HepG2 (cell line): Measurements from ENCODE around the gene DACT2. TPM values are rescaled to one million over a fixed set of nuclear protein-coding genes. Genes with fewer than 3 reads are reported as not detected.

ENCODE experiments used
- BRCA1 ChIP-seq: sonication (generic); formaldehyde crosslinking; IDR thresholded peaks from 2 replicates; pipeline ENCODE4 v1.4.0; 2020; ENCODE audit warnings: missing genetic modification reagents
- FOXP1 ChIP-seq, 2 experiments: fragments of 450-650 bp in 1 of 2; IDR thresholded peaks; 2 replicates each; pipeline ENCODE4 v1.6.1; 2017 to 2018; ENCODE audit warnings: antibody characterized with exemption in 1 of 2
- GFI1 ChIP-seq: sonication (generic); formaldehyde crosslinking; IDR thresholded peaks from 2 replicates; pipeline ENCODE4 v1.5.0; 2020; ENCODE audit warnings: missing genetic modification reagents, mild to moderate bottlenecking, borderline replicate concordance
- HNRNPLL ChIP-seq: fragments of 200-400 bp; formaldehyde crosslinking; IDR thresholded peaks from 2 replicates; pipeline ENCODE4 v1.6.1; 2017; ENCODE audit warnings: mild to moderate bottlenecking, low read depth, low read length; ENCODE audit not compliant: poor library complexity, severe bottlenecking
- MAFF ChIP-seq: IDR thresholded peaks from 2 replicates; pipeline ENCODE4 v1.6.1; 2011; ENCODE audit warnings: low read depth, low read length, improper control_type of control experiment
- PHF8 ChIP-seq: sonication (generic); formaldehyde crosslinking; IDR thresholded peaks from 2 replicates; pipeline ENCODE4 v1.5.0; 2020; ENCODE audit warnings: missing genetic modification reagents
- REPIN1 ChIP-seq: sonication (generic); formaldehyde crosslinking; IDR thresholded peaks from 2 replicates; pipeline ENCODE4 v1.8.0; 2022; ENCODE audit warnings: missing genetic modification reagents, low read depth, mild to moderate bottlenecking, borderline replicate concordance
- SNAI1 ChIP-seq: sonication (generic); formaldehyde crosslinking; IDR thresholded peaks from 2 replicates; pipeline ENCODE4 v1.5.0; 2020; ENCODE audit warnings: mild to moderate bottlenecking, missing genetic modification reagents, borderline replicate concordance
- ZBTB25 ChIP-seq: IDR thresholded peaks from 2 replicates; pipeline ENCODE4 v1.6.1; 2018; ENCODE audit warnings: missing genetic modification reagents
- ZBTB42 ChIP-seq: sonication (generic); formaldehyde crosslinking; IDR thresholded peaks from 2 replicates; pipeline ENCODE4 v1.5.0; 2020; ENCODE audit warnings: mild to moderate bottlenecking, missing genetic modification reagents
- ZFP91 ChIP-seq: sonication (generic); formaldehyde crosslinking; IDR thresholded peaks from 2 replicates; pipeline ENCODE4 v1.9.0; 2022; ENCODE audit warnings: missing genetic modification reagents, mild to moderate bottlenecking, borderline replicate concordance
- ZNF407 ChIP-seq: sonication (generic); formaldehyde crosslinking; IDR thresholded peaks from one replicate; pipeline ENCODE4 v1.5.1; 2020; ENCODE audit warnings: mild to moderate bottlenecking, missing genetic modification reagents; ENCODE audit errors: not compliant biosample characterization
- ZNF543 ChIP-seq: sonication (generic); formaldehyde crosslinking; IDR thresholded peaks from 2 replicates; pipeline ENCODE4 v1.4.0; 2020; ENCODE audit warnings: mild to moderate bottlenecking, missing genetic modification reagents
- ZNF552 ChIP-seq: sonication (generic); formaldehyde crosslinking; IDR thresholded peaks from 2 replicates; pipeline ENCODE4 v1.9.0; 2022; ENCODE audit warnings: missing genetic modification reagents, mild to moderate bottlenecking, borderline replicate concordance
- ZNF598 ChIP-seq: sonication (generic); formaldehyde crosslinking; IDR thresholded peaks from 2 replicates; pipeline ENCODE4 v1.5.1; 2020; ENCODE audit warnings: mild to moderate bottlenecking, missing genetic modification reagents, borderline replicate concordance
- ZNF713 ChIP-seq: sonication (generic); formaldehyde crosslinking; IDR thresholded peaks from 2 replicates; pipeline ENCODE4 v1.4.0; 2020; ENCODE audit warnings: mild to moderate bottlenecking, missing genetic modification reagents
- ZNF780A ChIP-seq: sonication (generic); formaldehyde crosslinking; IDR thresholded peaks from 2 replicates; pipeline ENCODE4 v1.8.0; 2022; ENCODE audit warnings: mild to moderate bottlenecking, missing genetic modification reagents, moderate library complexity
- ZSCAN30 ChIP-seq: sonication (generic); formaldehyde crosslinking; IDR thresholded peaks from 2 replicates; pipeline ENCODE4 v1.5.0; 2020; ENCODE audit warnings: mild to moderate bottlenecking, missing genetic modification reagents
- polyA plus RNA-seq, 8 experiments: library from polyadenylated mRNA; depleted of rRNA in 3 of 8; stranded (reverse) in 7 of 8; unstranded in 1 of 8; fragments of >200 nt; fragmentation: Illumina TruSeq in 4 of 8; extraction: Trizol in 4 of 8; gene quantifications; 2 replicates each; pipeline versions ENCODE4 v1.2.1 to v1.2.3, GENCODE V29; 2011 to 2016; ENCODE audit warnings: low read depth in 4 of 8, missing spikeins in 1 of 8, mixed read lengths in 1 of 8; ENCODE audit not compliant: insufficient read depth in 1 of 8
- total RNA-seq, 5 experiments: library from RNA; depleted of rRNA; stranded (reverse); fragments of >200 nt; fragmentation: Illumina TruSeq; extraction: Trizol; gene quantifications; 2 replicates each; pipeline ENCODE4 v1.2.3, GENCODE V29; 2016; ENCODE audit warnings: low read depth in 1 of 5

DACT2 gene
- total and polyA plus RNA-seq, 2 of the 13 experiments (the other 11 are each of a cell fraction or from before 2014, with no cell fraction given): 0.15 TPM; not detected in 1

- peak; percentile 49 for TF ChIP-seq PHF8 (CRISPR knock-in tag)
- TF ChIP-seq ZSCAN30 (CRISPR knock-in tag): no peak
- no peak for TF ChIP-seq ZBTB25 (CRISPR knock-in tag)
- TF ChIP-seq ZNF543 (CRISPR knock-in tag): peak; percentile 32; the same call in 1 of the 2 replicates
- TF ChIP-seq ZNF552: no peak
- 0 out of 2 replicates have a peak, but pooled peaks have one; percentile 49 for TF ChIP-seq ZBTB42 (CRISPR knock-in tag)
- TF ChIP-seq MAFF: peak; percentile 96
- 0 out of 2 replicates have a peak, but pooled peaks have one; percentile 30 for TF ChIP-seq BRCA1 (CRISPR knock-in tag)
- TF ChIP-seq HNRNPLL: no peak
- peak; percentile 96 for TF ChIP-seq FOXP1 (IDR thresholded peaks at IDR 0.05)
- peak; percentile 99 for TF ChIP-seq FOXP1 (CRISPR knock-in tag; IDR thresholded peaks at IDR 0.05)
- TF ChIP-seq ZNF713 (CRISPR knock-in tag): no peak
- TF ChIP-seq REPIN1: no peak
- TF ChIP-seq GFI1 (CRISPR knock-in tag): peak; percentile 55; the same call in 1 of the 2 replicates
- no peak for TF ChIP-seq ZNF407 (CRISPR knock-in tag)
- peak; percentile 88; the same call in 1 of the 2 replicates for TF ChIP-seq ZNF780A
- peak; percentile 73; the same call in 1 of the 2 replicates for TF ChIP-seq ZFP91 (CRISPR knock-in tag)
- TF ChIP-seq ZNF598 (CRISPR knock-in tag): 0 out of 2 replicates have a peak, but pooled peaks have one; percentile 41
- 0 out of 2 replicates have a peak, but pooled peaks have one; percentile 52 for TF ChIP-seq SNAI1 (CRISPR knock-in tag)
These were observed 17.8 kb downstream of the DACT2 start (continued) for GRCh38 chr6:168301648-168302398.
